ENCODE measurements around the gene BICC1.
"Not testable (repeated sequence)": the region's sequence is repeated elsewhere in the genome, so short reads cannot be mapped to it uniquely, and the experiment has no call there.

The BICC1 gene

DNA sequence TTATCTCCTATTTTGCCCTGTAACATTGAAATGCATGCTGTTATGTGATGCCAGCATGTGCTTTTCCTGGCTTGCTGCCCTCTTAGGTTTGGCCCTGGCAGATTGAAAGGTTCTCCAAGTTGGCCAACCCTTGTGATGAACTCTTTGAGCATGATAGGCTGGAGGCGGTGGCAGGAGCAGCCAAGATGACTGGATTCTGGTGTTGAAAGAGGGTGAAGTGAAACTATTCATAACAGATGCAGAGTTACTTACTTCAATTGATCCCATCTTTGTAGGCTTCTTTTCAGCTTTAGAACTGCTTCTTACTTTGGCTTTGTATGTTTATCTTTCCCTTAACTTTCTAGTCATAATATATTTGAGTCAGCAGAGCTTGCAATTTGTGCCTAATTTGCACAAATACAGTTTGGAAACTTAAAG lies 57.6 kb downstream of the BICC1 start:
- DNase-seq = peak in 1 of 2 donors; percentile 22

DNA sequence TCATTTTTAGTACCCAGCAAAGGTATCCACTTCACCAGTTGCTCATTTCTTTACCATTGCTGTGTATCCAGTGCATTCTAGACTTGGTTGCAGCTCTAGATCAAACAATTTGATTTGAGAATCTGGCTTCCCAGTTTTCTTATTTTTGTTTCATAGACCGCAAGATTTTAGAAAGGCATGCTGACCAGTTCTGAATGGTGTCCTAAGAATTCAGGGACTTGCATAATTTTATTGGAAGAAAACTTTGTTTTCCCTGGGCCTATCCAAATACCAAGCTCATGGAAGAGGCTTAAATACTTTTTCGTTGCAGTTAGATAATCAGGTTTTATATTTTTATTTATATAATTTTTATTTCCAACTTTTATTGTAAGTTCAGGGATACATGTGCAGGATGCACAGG lies 58.3 kb downstream of the BICC1 start:
- DNase-seq = no peak

DNA sequence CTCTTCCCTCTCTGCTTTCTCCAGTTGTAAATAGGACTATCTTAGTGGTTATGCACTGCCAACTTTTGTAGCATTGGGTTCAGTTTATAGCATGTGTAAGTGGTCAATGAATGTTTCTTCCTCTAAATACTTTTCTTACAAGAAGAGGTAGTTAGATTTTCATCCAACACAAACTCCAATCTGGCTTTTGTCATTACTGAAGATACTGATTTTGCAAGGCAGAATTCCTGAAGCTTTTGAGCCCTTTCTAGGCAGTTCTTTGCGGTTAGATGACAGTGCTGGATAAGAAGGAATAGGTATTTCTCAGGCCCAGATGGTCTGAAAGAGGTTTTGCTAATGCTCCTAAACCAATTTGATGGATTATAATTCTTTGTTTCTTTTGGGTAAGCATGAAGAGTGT lies 60.5 kb downstream of the BICC1 start:
- no peak for DNase-seq

DNA sequence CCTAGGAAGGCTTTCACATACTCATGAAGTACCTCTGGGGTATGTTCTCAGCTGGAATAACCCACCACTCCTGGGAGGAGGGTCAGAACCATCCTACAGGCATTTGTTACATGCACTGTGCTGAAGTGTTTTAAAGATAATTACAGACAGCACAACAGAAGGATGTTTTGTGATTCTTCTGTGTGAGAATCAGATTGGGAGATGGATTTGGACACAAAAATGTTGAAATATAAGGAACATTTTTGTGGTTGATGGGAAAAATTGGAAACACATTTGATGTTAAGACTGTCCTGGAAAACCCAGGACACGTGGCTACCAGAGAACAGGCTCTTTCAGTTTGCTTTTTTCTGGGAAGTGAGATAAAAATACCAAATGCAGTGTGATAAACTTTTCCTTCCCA lies 61.4 kb downstream of the BICC1 start:
- DNase-seq = no peak

DNA sequence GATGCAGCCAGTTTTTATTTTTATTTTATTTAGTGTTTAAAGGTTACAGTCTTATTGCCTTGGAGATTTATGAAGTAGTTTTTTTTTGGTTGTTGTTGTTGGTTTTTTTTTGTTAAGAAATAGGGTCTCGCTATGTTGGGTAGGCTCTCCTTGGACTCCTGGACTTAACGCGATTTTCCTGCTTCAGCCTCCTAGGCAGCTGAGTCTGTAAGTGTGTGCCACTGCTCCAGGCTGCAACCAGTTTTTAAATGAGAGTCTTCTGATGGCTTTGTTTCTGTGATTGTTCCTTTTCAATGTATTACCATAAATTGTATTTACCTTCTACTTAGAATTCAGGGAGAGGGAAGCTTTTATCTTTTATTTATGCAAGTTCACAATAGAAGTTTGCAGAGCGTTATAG lies 62.8 kb downstream of the BICC1 start:
- DNase-seq = no peak

DNA sequence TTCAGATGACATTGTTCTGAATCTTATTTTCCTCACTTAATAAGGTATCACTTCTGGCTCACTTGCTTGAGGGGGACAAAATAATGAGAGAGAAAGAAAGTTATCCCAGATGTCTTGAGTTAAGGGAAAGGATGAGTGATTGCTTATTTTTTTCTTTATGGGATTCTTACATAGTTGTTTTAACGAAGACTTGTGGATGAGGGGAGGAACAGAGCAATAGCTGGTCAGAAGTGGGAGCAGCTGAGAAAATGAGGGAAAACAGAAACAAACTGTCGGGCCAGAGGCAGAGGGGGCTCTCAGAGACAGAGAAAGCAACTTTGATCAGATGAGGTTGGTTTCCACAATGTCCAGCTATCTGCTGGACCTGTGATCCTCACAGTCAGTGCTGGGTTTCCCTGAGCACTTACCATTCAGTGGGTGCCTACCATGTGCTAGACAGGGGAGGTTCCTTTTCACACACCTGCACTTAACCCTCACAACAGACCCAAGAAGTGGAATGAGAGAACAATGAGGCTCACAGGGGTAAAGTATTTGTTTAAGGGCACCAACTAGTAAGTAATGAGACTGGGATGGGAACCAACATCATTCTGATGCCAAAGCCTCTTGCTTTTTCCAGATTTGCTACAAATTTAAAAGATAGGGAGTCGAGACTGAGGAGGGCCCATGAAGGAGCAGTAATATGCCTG lies 64.2 kb downstream of the BICC1 start:
- no peak for DNase-seq

DNA sequence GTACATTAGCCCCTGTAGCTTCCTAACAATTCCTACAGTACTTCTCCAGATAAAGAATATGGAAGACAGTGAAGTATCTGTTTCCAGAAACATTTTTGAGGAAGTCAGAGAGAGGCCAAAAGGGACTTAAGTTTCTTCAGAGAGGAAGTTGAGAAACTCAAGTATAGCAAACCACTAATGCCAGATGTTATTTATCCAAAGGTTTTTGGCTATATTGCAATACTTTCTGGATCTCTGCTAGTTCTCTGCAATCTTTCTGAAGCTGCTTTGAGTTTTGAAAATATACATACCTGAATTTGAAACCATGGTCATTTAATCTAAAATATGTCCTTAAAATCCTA lies 64.7 kb downstream of the BICC1 start:
- peak; percentile 54 to 86 for DNase-seq

DNA sequence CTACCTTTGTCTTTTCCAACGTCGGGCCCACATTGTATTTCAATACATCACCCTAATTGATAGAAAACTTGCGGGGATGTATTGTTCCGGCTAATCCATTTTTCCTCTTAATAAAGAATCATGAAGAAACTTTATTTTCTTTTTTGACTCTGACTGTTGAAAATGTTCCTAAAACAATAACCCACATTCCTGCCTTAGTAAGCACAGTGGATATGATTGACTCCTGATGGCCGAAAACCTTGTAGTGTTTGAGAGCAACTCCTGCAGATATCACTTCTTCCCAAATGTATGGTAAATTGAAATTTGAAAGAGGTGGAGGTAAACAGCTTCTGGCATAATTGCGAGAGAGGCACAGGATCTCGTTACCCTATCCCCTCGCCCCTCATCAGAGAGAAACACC lies 65.7 kb downstream of the BICC1 start:
- no peak for DNase-seq

DNA sequence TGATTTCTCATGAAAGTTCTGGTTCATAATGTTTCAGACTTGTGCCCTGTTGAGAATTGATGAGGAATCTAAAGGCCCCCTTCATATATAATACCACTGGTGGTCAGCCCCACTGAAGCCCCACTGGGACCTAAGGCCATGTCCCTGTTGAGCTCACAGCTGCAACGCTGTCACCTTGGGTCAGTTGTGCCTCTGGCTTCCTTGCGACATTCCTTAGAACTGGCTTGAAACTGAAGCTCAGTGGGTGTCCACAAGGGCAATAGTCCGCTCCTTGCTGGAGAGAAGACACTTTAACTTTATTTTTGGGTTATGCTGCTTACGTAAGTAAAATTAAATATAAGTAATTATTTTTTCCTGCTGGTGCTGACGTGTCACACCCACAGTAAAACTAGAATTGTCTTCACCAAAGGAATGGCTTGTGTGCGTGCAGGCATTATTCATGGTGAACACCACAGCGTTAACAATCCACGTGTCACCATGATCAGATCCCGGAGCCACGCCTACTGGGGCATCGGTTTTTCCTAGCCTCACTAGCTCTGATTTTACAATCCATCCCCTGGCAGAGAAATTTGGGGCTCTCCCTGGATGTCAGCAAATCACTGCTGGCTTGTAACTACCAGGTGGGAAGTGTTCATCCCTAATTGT lies 66.5 kb downstream of the BICC1 start:
- no peak for DNase-seq

DNA sequence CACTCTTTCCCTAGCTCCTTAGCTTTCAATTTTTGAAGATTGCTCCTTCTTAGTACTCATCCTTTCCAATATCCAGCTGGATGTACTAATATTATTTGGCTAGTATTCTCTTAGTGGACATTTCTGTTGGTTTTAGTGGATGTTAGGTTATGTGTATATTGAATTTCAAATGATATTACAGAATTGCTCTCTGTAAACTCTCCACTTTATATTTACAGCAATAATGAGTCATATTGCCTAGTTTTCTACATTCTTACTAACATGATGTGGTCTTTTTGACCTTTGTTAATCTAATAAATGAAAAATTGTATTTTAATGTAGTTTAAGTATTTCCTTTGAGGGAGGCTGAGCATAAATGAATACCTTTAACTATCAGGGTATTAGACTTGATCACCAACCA lies 69.4 kb downstream of the BICC1 start:
- DNase-seq = no peak

DNA sequence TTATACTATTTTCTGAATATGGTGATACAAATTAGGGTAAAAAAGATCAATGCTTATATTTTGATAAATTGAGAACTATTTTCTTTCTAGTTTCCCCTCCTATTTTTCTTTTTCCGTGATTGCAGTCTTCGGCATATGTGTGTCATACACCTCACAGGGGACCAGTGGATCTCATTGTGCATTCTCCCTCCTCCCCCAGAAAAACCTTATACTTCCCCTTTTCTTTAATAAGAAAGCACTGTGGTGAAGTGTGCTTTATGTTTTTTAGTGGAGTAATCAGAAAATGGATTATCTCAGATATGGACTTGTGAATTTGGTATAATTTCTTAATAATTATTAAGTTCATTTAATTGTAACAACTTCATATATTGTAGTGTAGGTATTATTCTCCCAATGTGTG lies 72.8 kb downstream of the BICC1 start:
- DNase-seq = peak; percentile 6 to 53

DNA sequence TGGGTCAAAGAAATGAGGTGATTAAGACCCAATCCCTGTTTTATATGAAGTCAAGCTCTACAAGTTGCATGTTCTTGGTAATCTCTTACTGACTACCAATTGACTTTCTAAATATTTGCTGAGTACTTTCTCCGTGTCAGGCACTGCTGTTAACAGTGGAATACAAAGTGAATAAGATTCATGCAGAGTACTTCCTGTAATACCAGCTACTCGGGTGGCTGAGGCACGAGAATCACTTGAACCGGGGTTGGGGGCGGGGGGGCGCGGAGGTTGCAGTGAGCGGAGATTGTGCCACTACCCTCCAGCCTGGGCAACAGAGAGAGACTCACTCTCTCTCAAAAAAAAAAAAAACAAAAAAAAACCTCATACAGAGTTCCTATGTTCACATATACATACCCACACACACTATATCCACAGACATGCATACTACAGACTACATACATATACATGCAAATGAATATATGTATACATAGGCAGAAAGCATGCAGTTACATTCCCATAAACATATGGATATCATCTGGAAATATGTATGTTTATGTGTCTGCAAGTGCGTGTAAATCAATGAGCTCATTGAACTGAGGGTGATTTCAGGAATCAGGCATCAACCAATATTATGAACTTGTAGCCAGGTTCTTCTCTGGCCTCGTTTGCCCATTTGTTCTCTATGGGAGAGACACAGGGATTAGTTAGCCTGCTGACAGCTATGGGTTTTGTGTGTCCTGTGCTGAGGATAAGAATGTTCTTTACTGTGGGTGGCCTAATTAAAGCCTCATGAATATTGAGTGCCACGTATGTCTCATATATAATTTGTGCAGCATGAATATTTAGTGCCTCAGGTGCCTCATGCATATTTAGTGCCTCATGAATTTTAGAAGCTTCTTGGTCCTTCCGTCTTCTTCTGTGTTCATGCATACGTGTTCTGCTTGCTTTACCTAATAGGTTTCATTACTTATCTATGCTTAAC lies 73.9 kb downstream of the BICC1 start:
- DNase-seq = no peak

DNA sequence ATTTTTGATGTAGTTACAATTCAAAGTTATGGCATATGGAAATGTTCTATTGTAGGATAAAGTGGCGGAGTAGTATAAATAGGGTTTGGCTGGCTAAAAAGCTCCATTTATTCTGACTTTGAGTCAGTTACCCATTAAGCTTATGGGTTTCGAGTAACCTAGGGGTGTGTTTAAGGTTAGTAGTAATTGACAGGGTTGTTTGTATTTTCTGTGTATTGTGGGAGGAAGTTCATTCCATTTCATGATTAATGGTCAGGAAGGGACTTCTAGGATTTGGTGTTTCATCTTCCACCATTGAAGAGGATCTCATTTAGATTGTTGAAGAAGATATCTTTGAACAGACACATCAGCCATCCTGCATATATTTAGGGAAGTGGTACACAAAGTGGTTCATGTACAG lies 75.0 kb downstream of the BICC1 start:
- no peak for DNase-seq

DNA sequence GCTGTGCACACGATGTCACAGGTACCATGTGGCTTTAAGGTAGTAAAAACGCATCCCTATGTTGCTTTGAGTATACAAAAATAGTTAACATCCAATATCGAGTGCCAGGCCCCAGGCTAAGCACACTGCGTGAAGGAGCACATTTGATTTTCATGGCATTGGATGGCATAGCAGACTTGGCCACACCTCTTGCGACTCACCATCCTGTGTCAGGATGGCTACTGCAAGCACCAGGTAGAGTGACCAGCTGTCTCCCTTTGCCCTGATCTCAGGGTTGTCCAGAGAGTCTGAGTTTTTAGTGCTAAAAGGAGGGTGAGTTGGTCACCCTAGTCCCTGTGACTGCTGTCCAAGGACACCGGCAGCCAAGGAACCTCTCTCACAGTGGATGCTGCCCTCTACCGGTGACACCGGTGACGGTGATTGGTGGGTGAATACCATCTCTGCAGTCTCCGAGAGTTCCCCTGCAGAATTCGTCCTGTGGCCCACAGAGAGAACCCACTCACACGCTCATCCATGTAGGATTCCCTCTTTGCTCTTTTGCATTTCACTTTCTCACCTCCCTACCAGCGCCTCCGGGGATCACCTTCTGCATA lies 76.1 kb downstream of the BICC1 start:
- DNase-seq = no peak

DNA sequence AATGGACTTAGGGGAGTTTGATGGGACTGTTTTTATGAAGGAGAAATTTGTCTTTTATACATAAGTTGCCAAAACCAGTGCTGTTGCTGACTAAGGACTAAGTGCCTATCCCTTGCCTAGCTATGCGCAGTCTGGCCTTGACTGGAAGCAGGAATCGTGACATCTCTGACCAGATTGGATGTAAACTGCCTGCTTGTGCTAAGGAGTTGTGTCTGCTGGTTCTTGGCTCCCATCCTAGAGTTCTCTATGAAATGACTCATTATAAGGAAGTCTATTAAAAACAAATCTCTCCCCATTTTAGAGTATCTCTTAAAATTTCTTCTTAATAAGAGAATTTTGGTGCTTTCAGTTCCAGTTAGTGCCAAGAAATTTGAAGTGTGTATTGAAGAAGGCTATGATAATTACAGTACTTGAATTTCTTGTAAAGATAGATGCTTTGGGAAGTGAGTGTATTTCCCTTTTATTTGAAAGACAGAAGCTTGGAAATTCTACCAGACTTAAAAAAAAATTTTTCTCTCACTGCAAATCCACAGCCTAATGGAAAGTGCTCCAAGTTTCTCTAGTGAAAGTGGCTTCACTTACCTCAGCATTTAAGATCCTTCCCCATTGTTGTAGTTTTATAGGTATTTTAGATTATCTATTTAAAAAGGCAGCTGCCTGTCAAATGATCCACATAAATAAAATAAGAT lies 77.6 kb downstream of the BICC1 start:
- peak in 1 of 2 donors; percentile 20 for DNase-seq

DNA sequence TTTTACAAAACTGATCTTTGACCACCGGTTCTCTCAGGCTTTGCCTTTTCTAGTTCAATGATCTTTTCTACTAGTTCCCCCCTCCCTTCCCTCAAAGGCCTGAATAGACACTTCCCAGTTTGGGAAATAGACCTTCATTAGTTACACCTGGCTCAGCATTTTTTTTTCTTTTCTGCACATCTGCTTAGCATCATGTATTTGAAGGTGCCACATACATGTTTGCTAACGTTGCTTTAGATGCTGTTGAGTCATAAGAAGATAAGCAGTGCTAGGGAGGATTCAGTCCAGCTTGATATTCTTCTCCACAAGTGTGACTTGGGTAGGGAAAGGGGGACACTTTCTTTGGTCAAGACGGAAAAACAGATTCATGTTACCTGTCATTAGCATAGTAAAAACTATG lies 78.3 kb downstream of the BICC1 start:
- no peak for DNase-seq

DNA sequence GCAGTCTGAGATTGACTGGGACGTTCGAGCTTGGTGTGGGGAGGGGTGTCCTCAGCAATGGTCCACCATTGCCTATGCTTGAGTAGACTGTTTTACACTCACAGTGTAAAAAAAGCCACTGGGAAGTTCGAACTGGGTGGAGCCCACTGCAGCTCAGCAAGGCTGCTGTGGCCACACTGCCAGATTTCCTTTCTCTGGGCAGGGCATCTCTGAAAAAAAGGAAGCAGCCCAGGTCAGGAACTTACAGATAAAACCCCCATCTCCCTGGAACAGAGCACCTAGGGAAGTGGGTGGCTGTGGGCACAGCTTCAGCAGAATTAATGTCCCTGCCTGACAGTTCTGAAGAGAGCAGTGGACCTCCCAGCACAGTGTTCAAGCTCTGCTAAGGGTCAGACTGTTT lies 80.3 kb downstream of the BICC1 start:
- DNase-seq = peak; percentile 27 to 73

DNA sequence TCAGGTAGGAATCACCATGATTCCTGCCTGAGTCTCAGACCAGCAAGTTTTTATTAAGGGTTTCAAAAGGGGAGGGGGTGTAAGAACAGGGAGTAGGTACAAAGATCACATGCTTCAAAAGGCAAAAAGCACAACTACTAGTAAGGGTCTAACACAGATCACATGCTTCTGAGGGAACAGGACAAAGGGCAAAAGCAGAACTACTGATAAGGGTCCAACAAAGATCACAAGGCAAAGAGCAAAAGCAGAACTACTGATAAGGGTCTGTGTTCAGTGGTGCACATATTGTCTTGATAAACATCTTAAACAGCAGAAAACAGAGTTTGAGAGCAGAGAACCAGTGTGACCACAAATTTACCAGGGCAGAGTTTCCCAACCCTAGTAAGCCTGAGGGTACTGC lies 84.5 kb downstream of the BICC1 start:
- not testable (repeated sequence) for DNase-seq

DNA sequence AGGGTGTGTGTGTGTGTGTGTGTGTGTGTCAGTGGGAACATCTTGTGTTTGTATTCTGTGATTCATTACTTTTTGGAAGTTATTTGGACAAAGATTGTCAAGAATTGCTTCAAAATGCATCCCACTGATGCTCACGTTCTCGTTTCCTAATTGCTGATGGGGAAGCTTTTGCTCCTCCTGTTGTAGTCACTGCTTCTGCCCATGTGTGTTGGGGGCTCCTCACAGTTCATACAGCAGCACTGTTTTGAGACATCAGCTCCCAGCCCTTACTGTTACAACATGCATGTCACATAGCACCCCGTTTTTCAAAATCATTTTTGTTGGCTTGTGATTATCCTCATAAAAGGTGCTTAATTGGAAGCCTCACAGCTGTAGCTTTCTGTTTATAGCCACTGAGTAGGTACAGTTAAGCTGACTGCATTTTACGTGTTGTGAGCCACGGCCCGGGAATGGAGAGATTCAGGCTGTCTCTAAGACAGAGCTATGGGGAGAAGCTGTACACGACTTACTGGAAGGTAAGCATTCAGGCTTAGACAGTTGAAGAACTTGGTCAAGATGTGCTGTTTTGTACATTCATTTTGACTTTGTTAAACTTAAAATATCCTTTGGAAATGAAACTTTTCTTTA lies 87.4 kb downstream of the BICC1 start:
- no peak for DNase-seq

DNA sequence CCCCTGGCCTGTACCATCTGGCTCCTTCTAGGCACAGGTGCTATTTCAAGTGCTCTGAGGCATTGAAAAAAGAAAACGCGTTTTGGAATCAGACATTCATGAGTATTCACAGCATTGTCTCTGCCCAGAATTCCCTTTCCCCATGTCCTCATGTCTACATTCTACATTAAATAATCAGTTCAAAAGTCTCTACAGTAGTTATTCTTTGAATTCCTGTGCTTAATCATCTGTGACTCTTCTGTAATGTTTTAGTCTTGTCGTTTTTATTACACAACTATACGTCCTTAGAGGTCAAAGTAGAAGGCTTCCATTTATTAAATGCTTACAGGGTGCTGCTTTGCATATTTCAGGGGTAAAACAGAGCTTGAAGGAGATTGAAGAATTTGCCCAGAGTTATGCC lies 95.7 kb downstream of the BICC1 start:
- no peak for DNase-seq

DNA sequence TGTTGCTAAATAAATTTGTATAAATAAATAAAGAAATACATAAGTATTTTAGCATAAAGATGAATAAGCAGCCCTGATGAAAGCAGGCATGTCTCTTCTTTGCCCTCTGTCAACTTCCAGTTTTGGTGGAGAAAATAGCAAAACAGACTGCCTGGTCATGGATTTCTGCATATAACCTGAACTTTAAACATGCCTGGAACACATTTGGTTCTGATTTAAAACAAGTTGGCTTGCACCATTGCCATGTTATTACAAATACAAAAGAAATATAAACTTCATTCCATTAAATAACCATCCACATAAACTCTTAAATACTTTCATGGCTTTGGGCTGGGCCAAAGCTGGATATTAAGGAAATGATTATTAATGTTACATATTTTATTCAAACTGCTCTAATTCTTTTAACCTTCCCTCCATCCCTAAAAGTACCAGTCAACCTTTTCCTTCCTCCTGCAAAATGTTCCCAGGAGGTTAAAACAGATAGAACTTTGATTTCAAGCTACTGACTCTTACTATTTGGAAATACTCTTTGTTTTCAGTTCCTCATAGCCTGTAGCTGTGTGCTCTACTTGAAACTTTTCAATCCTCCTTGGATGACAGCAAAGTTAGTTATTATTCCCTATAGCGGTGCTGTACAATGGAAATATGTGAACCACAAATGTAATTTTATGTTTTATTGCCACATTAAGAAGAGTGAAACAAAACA lies 96.3 kb downstream of the BICC1 start:
- no peak for DNase-seq

All from inflammatory macrophage (primary cell).